Natural killer cell (primary cell): Measurements from ENCODE around the gene CAMTA2. TPM values are rescaled to one million over a fixed set of nuclear protein-coding genes. Genes with fewer than 3 reads are reported as not detected.

Source experiments
- ATAC-seq, 3 donors: fragments of 150-1000 bp in 2 of 3; fragments of 200-7000 bp in 1 of 3; cut with Tn5 transposase; 1 replicate in 1 of 3; 2 replicates in 2 of 3; pipeline ENCODE4 v1.10.0; 2021; ENCODE audit warnings: mild to moderate bottlenecking in 2 of 3, moderate library complexity in 2 of 3
- DNase-seq, 2 donors: peaks; one replicate each; pipeline versions ENCODE4 v3.0.0 to v3.0.0-alpha.2; 2013 to 2021; ENCODE audit warnings: mixed read lengths in 1 of 2
- H3K27ac ChIP-seq: one replicate; pipeline ENCODE4 v1.5.1; 2013; ENCODE audit warnings: mild to moderate bottlenecking, low read length
- H3K27me3 ChIP-seq: one replicate; pipeline ENCODE4 v1.6.1; 2013; ENCODE audit warnings: low read length; ENCODE audit not compliant: control insufficient read depth, insufficient read depth
- H3K36me3 ChIP-seq: one replicate; pipeline ENCODE4 v1.6.1; 2013; ENCODE audit warnings: low read length; ENCODE audit not compliant: control insufficient read depth, insufficient read depth
- H3K4me1 ChIP-seq: one replicate; pipeline ENCODE4 v1.6.1; 2013; ENCODE audit warnings: low read length; ENCODE audit not compliant: control insufficient read depth, insufficient read depth
- H3K4me3 ChIP-seq: one replicate; pipeline ENCODE4 v1.5.1; 2013; ENCODE audit warnings: low read length
- H3K9me3 ChIP-seq: one replicate; pipeline ENCODE4 v1.6.1; 2013; ENCODE audit warnings: low read length; ENCODE audit not compliant: control insufficient read depth, insufficient read depth
- H3K27ac Mint-ChIP-seq, 2 donors: one replicate each; pipeline ENCODE4 v1.8.0; 2022; ENCODE audit warnings: mild to moderate bottlenecking in 2 of 2, mixed read lengths in 2 of 2, moderate library complexity in 1 of 2
- H3K27me3 Mint-ChIP-seq, 2 donors: one replicate each; pipeline ENCODE4 v1.8.0; 2022; ENCODE audit warnings: low read depth in 2 of 2, mixed read lengths in 2 of 2
- H3K36me3 Mint-ChIP-seq: one replicate; pipeline ENCODE4 v1.8.0; 2022; ENCODE audit warnings: mixed read lengths
- H3K4me1 Mint-ChIP-seq, 2 donors: one replicate each; pipeline ENCODE4 v1.8.0; 2022; ENCODE audit warnings: mixed read lengths in 2 of 2
- H3K4me3 Mint-ChIP-seq: one replicate; pipeline ENCODE4 v1.8.0; 2022; ENCODE audit warnings: mild to moderate bottlenecking, moderate library complexity, mixed read lengths
- H3K9me3 Mint-ChIP-seq, 2 donors: one replicate each; pipeline ENCODE4 v1.8.0; 2022; ENCODE audit warnings: mixed read lengths in 2 of 2
- CTCF ChIP-seq: fragments of 200-600 bp; IDR thresholded peaks from one replicate; pipeline ENCODE4 v1.8.0; 2022; ENCODE audit warnings: antibody characterized with exemption
- WGBS: methylation state at CpG from one replicate; pipeline ENCODE4 v1.1.7; 2013; ENCODE audit warnings: missing lambda C conversion rate; ENCODE audit not compliant: insufficient coverage; 5-methylcytosine and 5-hydroxymethylcytosine counted together
- intact Hi-C: fragments of 100-400 bp; cut with micrococcal nuclease; formaldehyde crosslinking; loops from one replicate; pipeline ENCODE4 v1.14.2; 2022
- total RNA-seq, 4 donors: library from RNA; stranded (reverse); fragments of 120-200 nt in 1 of 4; gene quantifications; one replicate each; pipeline versions ENCODE4 v1.2.3 to v1.2.4, GENCODE V29; 2013 to 2022

CAMTA2 gene
- total RNA-seq, 3 donors from 2014 or later (not counting 1 experiment from before 2014, with no cell fraction given) = 56.2 to 69.5 (median 69.4) TPM

DNA sequence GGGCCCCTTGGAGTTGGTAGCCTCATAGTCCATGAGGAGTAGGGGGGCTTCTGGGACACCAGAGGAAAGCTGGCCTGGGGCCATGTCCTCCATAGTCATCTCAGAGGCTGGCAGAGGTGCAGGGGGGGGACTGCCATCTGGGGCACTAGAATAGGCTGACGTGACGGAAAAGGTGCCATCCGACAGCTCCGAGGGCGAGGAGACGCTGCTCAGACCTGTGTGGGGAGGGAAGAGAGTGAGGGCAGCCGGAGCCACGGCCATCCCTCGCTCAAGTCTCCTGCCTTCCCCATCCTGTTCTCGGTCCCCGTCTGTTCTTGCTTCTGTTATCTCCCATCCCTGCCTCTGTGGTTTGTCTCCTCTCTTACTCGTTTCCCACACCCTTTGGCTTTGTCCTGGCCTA lies 15.2 kb downstream of the CAMTA2 start:
- WGBS = 96% methylated on average over 12 of the region's 12 CpGs
- ATAC-seq (no peak), DNase-seq (no peak)
- Mint-ChIP-seq H3K27ac (no peak overlapping the region), H3K4me3 (no peak overlapping the region), H3K9me3 (no peaks in the 10 kb centered on the region), H3K4me1 (peaks cover 0 to 14% of the 10 kb centered on the region in 2 donors), H3K36me3 (no peaks in the 10 kb centered on the region), H3K27me3 (no peaks in the 10 kb centered on the region)
- no peaks in the 10 kb centered on the region for H3K9me3 ChIP-seq
- intact Hi-C loops = no loop called here
- peaks cover 47% of the 10 kb centered on the region for H3K36me3 ChIP-seq
- H3K4me3 ChIP-seq = no peak overlapping the region
- no peaks in the 10 kb centered on the region for H3K27me3 ChIP-seq
- H3K27ac ChIP-seq = no peak overlapping the region
- TF ChIP-seq CTCF = no peak
- H3K4me1 ChIP-seq = peaks cover 21% of the 10 kb centered on the region

- DNase-seq (no peak), ATAC-seq (no peak)
- Histone ChIP-seq H3K36me3 (peaks cover 42% of the 10 kb centered on the region), H3K4me3 (no peak overlapping the region), H3K4me1 (peaks cover 23% of the 10 kb centered on the region), H3K27me3 (no peaks in the 10 kb centered on the region), H3K27ac (no peak overlapping the region), H3K9me3 (no peaks in the 10 kb centered on the region)
- intact Hi-C loops = no loop called here
- TF ChIP-seq CTCF = no peak
- H3K4me1 Mint-ChIP-seq = peaks cover 0 to 14% of the 10 kb centered on the region in 2 donors
- WGBS = 97% methylated on average over 6 of the region's 6 CpGs
- no peaks in the 10 kb centered on the region for H3K9me3 Mint-ChIP-seq
- H3K27ac Mint-ChIP-seq = no peak overlapping the region
- H3K4me3 Mint-ChIP-seq = peak overlapping the region; percentile 37
- H3K36me3 Mint-ChIP-seq = no peaks in the 10 kb centered on the region
- H3K27me3 Mint-ChIP-seq = no peaks in the 10 kb centered on the region
Measured at GRCh38 chr17:4971826-4972225, 15.6 kb downstream of the CAMTA2 start.

DNA sequence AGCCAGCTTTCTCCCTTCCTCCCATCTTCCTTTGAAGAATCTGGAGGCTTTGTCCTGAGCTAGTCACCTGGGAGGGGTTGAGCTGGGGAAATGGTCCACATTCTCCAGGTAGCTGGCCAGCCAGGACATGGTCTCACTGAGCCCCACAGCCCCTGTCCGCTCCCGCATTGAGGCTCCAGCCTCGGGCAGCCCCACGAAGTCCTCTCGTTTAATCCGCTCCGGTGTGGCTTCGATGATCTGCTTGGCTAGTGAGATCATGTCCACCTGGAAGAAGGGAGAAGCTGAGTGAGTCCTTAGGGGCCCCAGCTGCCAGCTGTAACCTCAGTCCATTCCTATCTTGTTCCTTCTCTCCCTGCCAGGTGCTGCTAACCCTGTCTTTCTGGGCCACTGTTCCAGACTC lies 17.2 kb downstream of the CAMTA2 start:
- peak overlapping the region in 1 of 2 donors; percentile 19 for H3K27ac Mint-ChIP-seq
- Histone ChIP-seq H3K4me1 (peaks cover 36% of the 10 kb centered on the region), H3K27me3 (no peaks in the 10 kb centered on the region), H3K27ac (no peak overlapping the region), H3K36me3 (peaks cover 34% of the 10 kb centered on the region), H3K9me3 (no peaks in the 10 kb centered on the region), H3K4me3 (no peak overlapping the region)
- no peak for TF ChIP-seq CTCF
- H3K4me1 Mint-ChIP-seq = peaks cover 10 to 12% of the 10 kb centered on the region in 2 donors
- ATAC-seq (no peak), DNase-seq (no peak)
- intact Hi-C loops = no loop called here
- H3K4me3 Mint-ChIP-seq = peak overlapping the region; percentile 56
- no peaks in the 10 kb centered on the region for H3K9me3 Mint-ChIP-seq
- no peaks in the 10 kb centered on the region for H3K36me3 Mint-ChIP-seq
- no peaks in the 10 kb centered on the region for H3K27me3 Mint-ChIP-seq
- WGBS = 98% methylated on average over 8 of the region's 8 CpGs

DNA sequence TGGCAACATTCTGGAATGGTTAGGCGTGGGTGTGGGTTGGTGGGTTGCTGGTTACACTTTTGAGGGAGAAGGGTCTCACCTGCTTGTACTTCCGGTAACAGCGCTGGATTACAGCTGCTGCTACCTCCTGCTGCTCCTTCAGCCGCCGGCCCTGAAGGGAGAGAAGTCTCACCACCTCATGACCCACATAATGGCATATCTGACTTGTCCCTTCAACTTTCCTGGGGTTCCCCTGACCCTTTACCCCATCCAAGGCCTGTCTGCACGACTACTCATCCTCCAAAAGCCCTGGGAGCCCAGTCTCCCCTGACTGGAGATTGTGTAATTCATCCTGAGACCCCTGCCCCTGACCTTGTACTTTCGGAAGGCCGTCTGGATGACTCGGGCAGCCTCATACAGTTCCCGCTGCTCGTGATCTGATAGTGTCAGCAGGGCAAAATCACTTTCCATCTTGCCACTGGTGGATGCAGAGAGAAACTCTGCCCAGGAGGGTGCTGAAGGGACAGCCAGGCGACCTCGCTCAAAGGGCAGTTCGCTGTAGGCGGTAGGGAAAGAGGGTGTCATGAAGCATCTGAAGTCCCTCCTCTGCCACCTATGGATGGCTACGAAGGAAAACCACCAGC lies 17.8 kb downstream of the CAMTA2 start:
- H3K36me3 ChIP-seq = peaks cover 33% of the 10 kb centered on the region
- Mint-ChIP-seq H3K4me3 (peak overlapping the region; percentile 42), H3K27me3 (no peaks in the 10 kb centered on the region), H3K36me3 (no peaks in the 10 kb centered on the region), H3K4me1 (peaks cover 7 to 13% of the 10 kb centered on the region in 2 donors), H3K9me3 (no peaks in the 10 kb centered on the region), H3K27ac (no peak overlapping the region)
- TF ChIP-seq CTCF = no peak
- H3K27ac ChIP-seq = no peak overlapping the region
- H3K27me3 ChIP-seq = no peaks in the 10 kb centered on the region
- WGBS = 94% methylated on average over 16 of the region's 16 CpGs
- no peaks in the 10 kb centered on the region for H3K9me3 ChIP-seq
- peaks cover 36% of the 10 kb centered on the region for H3K4me1 ChIP-seq
- ATAC-seq (no peak), DNase-seq (no peak)
- no peak overlapping the region for H3K4me3 ChIP-seq
- intact Hi-C loops = no loop called here
